Adrenal gland (tissue), 12 donors: ENCODE results near the gene CDKN2A. TPM values are rescaled to one million over a fixed set of nuclear protein-coding genes. Genes with fewer than 3 reads are reported as not detected.
A peak's percentile ranks its signal among the peaks of the same experiment; 100 is the strongest.

Experiments used
- DNase-seq, 7 donors: peaks; one replicate each; pipeline ENCODE4 v3.0.0-alpha.2; 2019 to 2020
- H3K27ac ChIP-seq, 5 donors: fragments of 200-600 bp; sonication (generic) in 4 of 5; 1 replicate in 3 of 5; 2 replicates in 2 of 5; pipeline versions ENCODE4 v1.5.1 to v1.8.0; 2016 to 2020; ENCODE audit warnings: mild to moderate bottlenecking in 1 of 5
- H3K27me3 ChIP-seq: fragments of 200-600 bp; 2 replicates; pipeline ENCODE4 v1.8.0; 2021
- H3K36me3 ChIP-seq, 2 donors: fragments of 200-600 bp; replicated peaks in 1 of 2; 1 replicate in 1 of 2; 2 replicates in 1 of 2; pipeline versions ENCODE4 v1.5.1 to v1.8.0; 2018 to 2022
- H3K4me1 ChIP-seq, 2 donors: fragments of 200-600 bp; replicated peaks in 1 of 2; 1 replicate in 1 of 2; 2 replicates in 1 of 2; pipeline versions ENCODE4 v1.5.1 to v1.8.0; 2018 to 2021
- H3K4me3 ChIP-seq, 4 donors: fragments of 200-600 bp; sonication (generic) in 3 of 4; one replicate each; pipeline ENCODE4 v1.5.1; 2016 to 2018
- H3K9me3 ChIP-seq, 3 donors: fragments of 200-600 bp; sonication (generic) in 1 of 3; replicated peaks in 1 of 3; 1 replicate in 2 of 3; 2 replicates in 1 of 3; pipeline versions ENCODE4 v1.5.1 to v1.8.0; 2016 to 2021
- POLR2A ChIP-seq, 2 donors: fragments of 450-650 bp; IDR thresholded peaks; one replicate each; pipeline ENCODE4 v1.6.1; 2017; ENCODE audit warnings: antibody characterized with exemption in 2 of 2, mild to moderate bottlenecking in 2 of 2, moderate library complexity in 1 of 2
- WGBS, 4 donors: extraction: QIAGEN DNeasy Blood & Tissue Kit in 2 of 4; methylation state at CpG; one replicate each; pipeline versions ENCODE4 v1.1.5 to v1.1.7; 2013 to 2017; 5-methylcytosine and 5-hydroxymethylcytosine counted together
- intact Hi-C, 2 donors: fragments of 100-400 bp; cut with DNase I; formaldehyde crosslinking; loops; one replicate each; pipeline versions ENCODE4 v1.14.1 to v1.15.0; 2022 to 2023
- polyA plus RNA-seq, 3 donors: library from polyadenylated mRNA; stranded (reverse); fragments of 200-250 nt in 2 of 3; fragments of 350-450 nt in 1 of 3; fragmentation: Illumina TruSeq in 1 of 3; extraction: RNeasy Lipid Tissue Mini Kit (QIAGEN cat#74804) in 1 of 3; gene quantifications; one replicate each; pipeline ENCODE4 v1.2.3, GENCODE V29; 2013 to 2014
- total RNA-seq, 9 donors: library from RNA; depleted of rRNA in 4 of 9; stranded (reverse); fragments of >200 nt in 4 of 9; fragments of 120-200 nt in 1 of 9; fragmentation: NEBNext Ultra II Directional in 1 of 9; extraction: Animal tissue kit (Norgen Biotek cat#: 25700) in 1 of 9; gene quantifications; one replicate each; pipeline versions ENCODE4 v1.1.0 to v1.2.4, GENCODE V29; 2013 to 2023
- TF ChIP-seq, protein P1 (sequence below), 6 experiments: fragments of 450-650 bp in 4 of 6; fragments of 200-600 bp in 2 of 6; sonication (generic) in 1 of 6; IDR thresholded peaks; 1 replicate in 5 of 6; 2 replicates in 1 of 6; pipeline versions ENCODE4 v1.5.1 to v1.8.0; 2016 to 2021; ENCODE audit warnings: antibody characterized with exemption in 6 of 6, mild to moderate bottlenecking in 2 of 6, moderate library complexity in 1 of 6
- donor health status: healthy with polysubstance abuse.
- donor health status: Bipolar disorder and iron deficiency.
- donor health status: DM: yes; HTN: yes; CAD: no.
- donor health status: DM: no; HTN: no; CAD: no.
- donor health status: DM: no; HTN: no; CAD: no.
- donor health status: DM: yes; HTN: yes; CAD: no.

The CDKN2A gene
- total and polyA plus RNA-seq, 12 donors, result 0.39 to 34.5 (median 13.7) TPM

- no peaks in the 10 kb centered on the region for H3K27me3 ChIP-seq
- WGBS, 4 donors, result 27 to 29% (median 28%) methylated on average over 13 of the region's 13 CpGs
- intact Hi-C loops, result no loop called here
- peak in 1 of 7 donors; percentile 23 for DNase-seq
- H3K4me3 ChIP-seq, result no peak overlapping the region
- H3K27ac ChIP-seq, result no peak overlapping the region
- TF ChIP-seq, protein P1, sequence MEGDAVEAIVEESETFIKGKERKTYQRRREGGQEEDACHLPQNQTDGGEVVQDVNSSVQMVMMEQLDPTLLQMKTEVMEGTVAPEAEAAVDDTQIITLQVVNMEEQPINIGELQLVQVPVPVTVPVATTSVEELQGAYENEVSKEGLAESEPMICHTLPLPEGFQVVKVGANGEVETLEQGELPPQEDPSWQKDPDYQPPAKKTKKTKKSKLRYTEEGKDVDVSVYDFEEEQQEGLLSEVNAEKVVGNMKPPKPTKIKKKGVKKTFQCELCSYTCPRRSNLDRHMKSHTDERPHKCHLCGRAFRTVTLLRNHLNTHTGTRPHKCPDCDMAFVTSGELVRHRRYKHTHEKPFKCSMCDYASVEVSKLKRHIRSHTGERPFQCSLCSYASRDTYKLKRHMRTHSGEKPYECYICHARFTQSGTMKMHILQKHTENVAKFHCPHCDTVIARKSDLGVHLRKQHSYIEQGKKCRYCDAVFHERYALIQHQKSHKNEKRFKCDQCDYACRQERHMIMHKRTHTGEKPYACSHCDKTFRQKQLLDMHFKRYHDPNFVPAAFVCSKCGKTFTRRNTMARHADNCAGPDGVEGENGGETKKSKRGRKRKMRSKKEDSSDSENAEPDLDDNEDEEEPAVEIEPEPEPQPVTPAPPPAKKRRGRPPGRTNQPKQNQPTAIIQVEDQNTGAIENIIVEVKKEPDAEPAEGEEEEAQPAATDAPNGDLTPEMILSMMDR (IDR thresholded peaks at IDR 0.05), result no peak
- TF ChIP-seq POLR2A (IDR thresholded peaks at IDR 0.05), result no peak
- no peaks in the 10 kb centered on the region for H3K36me3 ChIP-seq
- H3K9me3 ChIP-seq, result no peaks in the 10 kb centered on the region
- peaks cover 0 to 12% of the 10 kb centered on the region in 2 donors for H3K4me1 ChIP-seq
Observed at GRCh38 chr9:22010866-22011625, 16.9 kb upstream of the CDKN2A start.

DNA sequence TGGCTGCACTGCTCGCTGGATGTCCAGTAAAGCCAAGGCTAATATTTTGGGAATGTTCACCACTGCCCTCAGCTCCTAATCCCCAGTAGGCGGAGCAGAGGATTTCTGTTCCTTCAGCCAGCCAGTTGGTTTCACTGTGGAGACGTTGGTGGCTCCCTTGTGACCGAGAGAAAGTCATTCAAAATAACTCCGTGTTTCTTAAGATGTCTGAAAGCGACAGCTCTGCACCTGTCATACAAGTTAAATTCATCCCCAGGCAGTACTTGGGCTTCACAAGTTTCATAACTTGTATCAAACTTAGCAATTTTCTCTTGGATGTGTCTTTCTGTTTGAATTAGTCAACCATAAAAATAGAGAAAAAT lies 15.3 kb upstream of the CDKN2A start:
- H3K27ac ChIP-seq, result peak overlapping the region; percentile 83 to 93 (median 87)
- DNase-seq, result no peak
- H3K9me3 ChIP-seq, result no peaks in the 10 kb centered on the region
- TF ChIP-seq, protein P1 (IDR thresholded peaks at IDR 0.05), result peak in 3 of 6 experiments; percentile 22 to 34 (median 27)
- peak in 1 of 2 donors; percentile 61 for TF ChIP-seq POLR2A (IDR thresholded peaks at IDR 0.05)
- peaks cover 0 to 12% of the 10 kb centered on the region in 2 donors for H3K4me1 ChIP-seq
- no peaks in the 10 kb centered on the region for H3K36me3 ChIP-seq
- WGBS, 4 donors, result 1 to 4% (median 4%) methylated on average over 5 to 6 of the region's 6 CpGs
- peak overlapping the region in 1 of 4 donors; percentile 71 for H3K4me3 ChIP-seq
- no peaks in the 10 kb centered on the region for H3K27me3 ChIP-seq
- intact Hi-C loops, result no loop called here

DNA sequence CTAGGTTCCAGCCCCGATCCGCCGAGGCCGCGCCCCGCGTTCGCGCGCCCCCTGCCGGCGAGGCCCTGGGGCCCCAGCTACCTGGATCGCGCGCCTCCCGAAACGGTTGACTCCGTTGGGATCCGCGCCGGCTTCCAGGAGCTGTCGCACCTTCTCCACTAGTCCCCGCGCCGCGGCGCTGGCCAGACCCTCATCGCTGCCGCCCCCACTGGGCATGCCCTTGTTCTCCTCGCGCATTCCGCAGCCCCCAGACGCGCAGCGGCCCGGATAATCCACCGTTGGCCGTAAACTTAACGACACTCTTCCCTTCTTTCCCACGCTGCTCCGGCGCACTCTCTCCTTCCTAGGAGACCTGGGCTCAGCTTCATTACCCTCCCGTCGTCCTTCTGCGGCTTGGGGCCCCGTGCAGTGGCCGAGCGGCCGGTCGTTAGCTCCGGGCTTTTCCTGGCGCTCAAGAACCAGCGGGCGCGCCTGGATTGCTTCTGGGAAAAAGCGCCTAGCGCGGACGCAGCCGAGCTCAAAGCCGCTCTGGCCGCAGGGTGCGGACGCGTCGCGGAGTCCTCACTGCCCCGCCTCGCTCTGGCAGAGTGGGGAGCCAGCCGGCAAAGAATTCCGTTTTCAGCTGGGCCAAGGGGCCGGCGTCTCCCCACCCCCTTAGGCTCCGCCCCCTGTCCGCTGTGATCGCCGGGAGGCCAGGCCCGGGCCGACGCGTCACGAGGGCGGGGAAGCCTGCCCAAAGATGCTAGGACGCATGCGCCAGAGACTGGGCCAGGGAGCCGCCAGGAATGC lies 14.7 kb upstream of the CDKN2A start, which contains the start of gene CDKN2B:
CDKN2B (minus strand) TSS at position 589 of the 789 bp plus-strand sequence; CDS start at position 237, 352 bp downstream.
- peak within 1 kb of the TSS; percentile 83 to 93 (median 87) for H3K27ac ChIP-seq
- WGBS, 4 donors, result 1 to 2% (median 1%) methylated on average over 17 to 86 of the region's 86 CpGs

More for the DNA sequence above, 14.7 kb upstream of the CDKN2A start, which contains the start of gene CDKN2B:
- DNase-seq, result peak; percentile 96 to 98 (median 97)
- H3K4me3 ChIP-seq, result peak within 1 kb of the TSS; percentile 42 to 74 (median 62)
- H3K4me1 ChIP-seq, result peaks cover 0 to 12% of the 10 kb centered on the region in 2 donors
- intact Hi-C loops, result no loop called here
- peak; percentile 78 to 92 for TF ChIP-seq POLR2A (IDR thresholded peaks at IDR 0.05)
- TF ChIP-seq, protein P1 (IDR thresholded peaks at IDR 0.05), result peak; percentile 65 to 94 (median 86)
- H3K9me3 ChIP-seq, result no peaks in the 10 kb centered on the region
- no peaks in the 10 kb centered on the region for H3K36me3 ChIP-seq
- no peaks in the 10 kb centered on the region for H3K27me3 ChIP-seq
